IMR-90 (cell line): ENCODE measurements around the gene CROCC. TPM values are rescaled to one million over a fixed set of nuclear protein-coding genes. Genes with fewer than 3 reads are reported as not detected.

ENCODE experiments used
- ATAC-seq: fragments of 200-7000 bp; cut with Tn5 transposase; 2 replicates; pipeline ENCODE4 v1.9.1; 2020; ENCODE audit warnings: low read depth, mild to moderate bottlenecking, moderate library complexity
- BruUV-seq: library from RNA; stranded (reverse); fragments of 400-500 nt; replicated peaks from 2 replicates; lab custom pipeline; 2021; lab: Mats Ljungman, UMichigan
- CTCF ChIA-PET: fragments of 300-600 bp; formaldehyde crosslinking; extraction: SDS; loops from one replicate; lab custom pipeline; 2021; ENCODE audit warnings: antibody characterized with exemption; lab: Yijun Ruan, JAX
- POLR2A ChIA-PET: fragments of 300-600 bp; sonication (Branson Sonifier 250); formaldehyde crosslinking; loops from one replicate; lab custom pipeline; 2022; ENCODE audit warnings: antibody characterized with exemption; ENCODE audit not compliant: unreplicated experiment; lab: Charles Lee
- DNase-seq: peaks from one replicate; pipeline ENCODE4 v3.0.0; 2013
- H2AFZ ChIP-seq: replicated peaks from 2 replicates; pipeline ENCODE3; 2013; ENCODE audit warnings: low read length, mild to moderate bottlenecking; ENCODE audit not compliant: poor library complexity
- H2AK5ac ChIP-seq: 2 replicates; pipeline ENCODE4 v1.6.1; 2013; ENCODE audit warnings: low read depth, low read length, inconsistent platforms
- H2AK9ac ChIP-seq: replicated peaks from 2 replicates; pipeline ENCODE3; 2013; ENCODE audit warnings: mild to moderate bottlenecking, low read depth, low read length, moderate library complexity; ENCODE audit not compliant: poor library complexity
- H2BK120ac ChIP-seq: 2 replicates; pipeline ENCODE4 v1.6.1; 2013; ENCODE audit warnings: low read depth, low read length, inconsistent platforms
- H2BK15ac ChIP-seq: 3 replicates; pipeline ENCODE4 v1.6.1; 2013; ENCODE audit warnings: low read depth, low read length, inconsistent platforms
- H2BK20ac ChIP-seq: 2 replicates; pipeline ENCODE4 v1.6.1; 2013; ENCODE audit warnings: low read depth, mild to moderate bottlenecking, inconsistent platforms, low read length, moderate library complexity
- H2BK5ac ChIP-seq: 2 replicates; pipeline ENCODE4 v1.6.1; 2013; ENCODE audit warnings: mild to moderate bottlenecking, low read depth, low read length, inconsistent platforms; ENCODE audit not compliant: poor library complexity, severe bottlenecking
- H3K14ac ChIP-seq: replicated peaks from 2 replicates; pipeline ENCODE4 v1.6.1; 2013; ENCODE audit warnings: low read depth, low read length, inconsistent platforms
- H3K18ac ChIP-seq: 2 replicates; pipeline ENCODE4 v1.6.1; 2013; ENCODE audit warnings: low read depth, low read length, control low read depth
- H3K23ac ChIP-seq: 2 replicates; pipeline ENCODE4 v1.6.1; 2013; ENCODE audit warnings: low read depth, low read length, inconsistent platforms
- H3K27ac ChIP-seq: 2 replicates; pipeline ENCODE4 v1.5.1; 2013; ENCODE audit warnings: mild to moderate bottlenecking, control low read depth, low read length; ENCODE audit not compliant: insufficient read depth
- H3K27me3 ChIP-seq: 2 replicates; pipeline ENCODE4 v1.6.1; 2013; ENCODE audit warnings: low read length; ENCODE audit not compliant: control insufficient read depth, insufficient read depth
- H3K36me3 ChIP-seq: 2 replicates; pipeline ENCODE4 v1.6.1; 2013; ENCODE audit warnings: low read length, mixed read lengths; ENCODE audit not compliant: control insufficient read depth, insufficient read depth
- H3K4ac ChIP-seq: 2 replicates; pipeline ENCODE4 v1.6.1; 2013; ENCODE audit warnings: low read depth, low read length, inconsistent platforms
- H3K4me1 ChIP-seq: 2 replicates; pipeline ENCODE4 v1.6.1; 2013; ENCODE audit warnings: low read length, mixed read lengths; ENCODE audit not compliant: control insufficient read depth, insufficient read depth
- H3K4me2 ChIP-seq: 2 replicates; pipeline ENCODE4 v1.6.1; 2013; ENCODE audit warnings: low read depth, mild to moderate bottlenecking, control low read depth, low read length, moderate library complexity
- H3K4me3 ChIP-seq: 2 replicates; pipeline ENCODE4 v1.5.1; 2013; ENCODE audit warnings: low read depth, mild to moderate bottlenecking, control low read depth, low read length, moderate library complexity; ENCODE audit not compliant: insufficient read depth
- H3K56ac ChIP-seq: 2 replicates; pipeline ENCODE4 v1.6.1; 2013; ENCODE audit warnings: low read length, inconsistent platforms; ENCODE audit not compliant: insufficient read depth; ENCODE audit errors: extremely low read depth
- H3K79me1 ChIP-seq, 2 experiments: 2 replicates each; pipeline ENCODE4 v1.6.1; 2013; ENCODE audit warnings: low read length in 2 of 2, inconsistent platforms in 1 of 2, low read depth in 1 of 2
- H3K9ac ChIP-seq: 2 replicates; pipeline ENCODE4 v1.6.1; 2013; ENCODE audit warnings: low read depth, low read length, control low read depth
- H3K9me1 ChIP-seq: 2 replicates; pipeline ENCODE4 v1.6.1; 2013; ENCODE audit warnings: low read length, inconsistent platforms; ENCODE audit not compliant: insufficient read depth
- H3K9me3 ChIP-seq: 2 replicates; pipeline ENCODE4 v1.6.1; 2013; ENCODE audit warnings: low read length; ENCODE audit not compliant: control insufficient read depth, insufficient read depth
- H4K20me1 ChIP-seq: 2 replicates; pipeline ENCODE4 v1.6.1; 2013; ENCODE audit warnings: low read length, inconsistent platforms; ENCODE audit not compliant: insufficient read depth
- H4K5ac ChIP-seq: 2 replicates; pipeline ENCODE4 v1.6.1; 2013; ENCODE audit warnings: mild to moderate bottlenecking, low read depth, low read length, control low read depth
- H4K8ac ChIP-seq, 2 experiments: 2 replicates each; pipeline ENCODE4 v1.6.1; 2013; ENCODE audit warnings: low read depth in 2 of 2, low read length in 2 of 2, control low read depth in 1 of 2, inconsistent platforms in 1 of 2
- H4K91ac ChIP-seq: 2 replicates; pipeline ENCODE4 v1.6.1; 2013; ENCODE audit warnings: low read depth, low read length, inconsistent platforms; ENCODE audit not compliant: insufficient read depth
- CEBPB ChIP-seq: IDR thresholded peaks from 2 replicates; pipeline ENCODE4 v1.6.1; 2012; ENCODE audit warnings: low read depth, low read length, improper control_type of control experiment
- MAZ ChIP-seq: IDR thresholded peaks from 2 replicates; pipeline ENCODE4 v1.6.1; 2012; ENCODE audit warnings: low read depth, mild to moderate bottlenecking, low read length, improper control_type of control experiment, moderate library complexity, borderline replicate concordance
- SMC3 ChIP-seq: fragments of 150-350 bp; IDR thresholded peaks from 2 replicates; pipeline ENCODE4 v1.6.1; 2016; ENCODE audit warnings: low read depth, mild to moderate bottlenecking, antibody characterized with exemption, low read length, moderate library complexity
- WGBS, 2 experiments: methylation state at CpG; one replicate each; pipeline versions ENCODE4 v1.1.5 to v1.1.7; 2013; ENCODE audit warnings: missing lambda C conversion rate in 2 of 2; ENCODE audit not compliant: insufficient read length in 1 of 2; ENCODE audit errors: extremely low coverage in 2 of 2; 5-methylcytosine and 5-hydroxymethylcytosine counted together
- dilution Hi-C: fragments of 300-500 bp; cut with HindIII; formaldehyde crosslinking; loops from one replicate; pipeline ENCODE4 v1.14.3; 2018; ENCODE audit warnings: low sequenced_read_pairs; ENCODE audit not compliant: unreplicated experiment
- in situ Hi-C: fragments of 300-500 bp; cut with MboI; formaldehyde crosslinking; loops from 3 replicates; pipeline ENCODE4 v1.14.3; 2019; ENCODE audit warnings: low sequenced_read_pairs, inconsistent platforms, mixed read lengths
- intact Hi-C: fragments of 100-400 bp; cut with micrococcal nuclease; formaldehyde crosslinking; loops from 2 replicates; pipeline ENCODE4 v1.10.0; 2022
- polyA plus RNA-seq, 3 experiments: library from polyadenylated mRNA; depleted of rRNA; stranded (reverse); fragments of >200 nt; gene quantifications; 2 replicates each; pipeline ENCODE4 v1.2.3, GENCODE V29; 2012; ENCODE audit warnings: low replicate concordance in 1 of 3
- total RNA-seq: library from RNA; depleted of rRNA; stranded (reverse); fragments of >200 nt; gene quantifications from 2 replicates; pipeline ENCODE4 v1.2.3, GENCODE V29; 2012

The CROCC gene
- total and polyA plus RNA-seq, 2 of the 4 experiments (the other 2 are of a cell fraction): 7.5 to 13.7 TPM

DNA sequence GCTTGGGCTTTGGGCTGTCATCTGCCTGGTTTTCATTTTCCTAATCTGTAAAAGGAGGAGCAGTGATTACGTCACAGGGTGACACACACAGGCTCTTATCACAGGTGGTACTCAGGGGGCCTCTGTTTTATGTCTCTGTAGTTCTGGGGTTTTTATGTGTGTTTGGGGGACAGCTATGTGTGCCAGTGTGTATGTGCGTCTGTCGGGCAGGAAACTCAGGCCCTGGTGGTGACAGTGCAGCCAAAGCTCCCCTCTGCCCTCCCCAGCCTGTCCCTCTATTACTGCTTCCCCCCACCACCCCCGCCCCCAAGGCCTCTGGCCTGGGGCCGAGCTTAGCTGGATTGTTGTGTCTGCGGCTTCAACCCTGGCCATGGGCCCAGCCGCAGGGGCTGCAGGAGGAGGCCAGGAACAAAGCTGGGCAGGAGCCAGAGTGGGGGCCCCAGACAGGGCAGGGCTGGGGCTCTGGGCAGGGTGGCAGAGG is 45.4 kb downstream of the CROCC start:
- no peak overlapping the region for H2BK15ac ChIP-seq
- ChIA-PET POLR2A (no interaction called here), CTCF (no interaction called here)
- WGBS, 2 experiments: no CpG with 5 or more reads among the region's 7 CpGs
- H3K56ac ChIP-seq: no peak overlapping the region
- H2AFZ ChIP-seq: peak overlapping the region; percentile 9
- H3K23ac ChIP-seq: no peak overlapping the region
- in situ Hi-C loops: no loop called here
- no peak overlapping the region for H2BK120ac ChIP-seq
- TF ChIP-seq SMC3: no peak
- peak; percentile 95 for TF ChIP-seq MAZ
- TF ChIP-seq CEBPB: peak; percentile 31; the same call in 1 of the 2 replicates
- no peaks in the 10 kb centered on the region for H3K9me1 ChIP-seq
- no peak overlapping the region for H3K4me3 ChIP-seq
- no peaks in the 10 kb centered on the region; the same call in 1 of the 2 replicates for H3K27me3 ChIP-seq
- peak overlapping the region; percentile 44 for H3K4me2 ChIP-seq
- H4K20me1 ChIP-seq: peaks cover 12% of the 10 kb centered on the region
- peaks cover 7% of the 10 kb centered on the region for H3K4me1 ChIP-seq
- H2AK5ac ChIP-seq: no peak overlapping the region
- peak; percentile 74 for DNase-seq
- H2AK9ac ChIP-seq: peak overlapping the region; percentile 62
- H4K91ac ChIP-seq: no peak overlapping the region
- peak overlapping the region; percentile 43; the same call in 1 of the 2 replicates for H3K4ac ChIP-seq
- H2BK5ac ChIP-seq: no peak overlapping the region
- H4K5ac ChIP-seq: no peak overlapping the region; the same call in 1 of the 2 replicates
- no TSS peak for BruUV-seq
- H3K27ac ChIP-seq: no peak overlapping the region
- dilution Hi-C loops: no loop called here
- H3K9ac ChIP-seq: no peak overlapping the region
- H3K79me1 ChIP-seq: no peaks in the 10 kb centered on the region
- no peaks in the 10 kb centered on the region for H3K9me3 ChIP-seq
- no peak overlapping the region for H4K8ac ChIP-seq
- H3K18ac ChIP-seq: no peak overlapping the region
- no peak overlapping the region for H3K14ac ChIP-seq
- intact Hi-C loops: no loop called here
- no peak overlapping the region for H2BK20ac ChIP-seq
- peaks cover 14% of the 10 kb centered on the region; the same call in 1 of the 2 replicates for H3K36me3 ChIP-seq
- ATAC-seq: peak; percentile 53
